Calu3 (cell line): Measurements from ENCODE around the gene WFS1. TPM values are rescaled to one million over a fixed set of nuclear protein-coding genes. Genes with fewer than 3 reads are reported as not detected.

Experiments used
- BruUV-seq: library from RNA; stranded (reverse); fragments of 400-500 nt; replicated peaks from 2 replicates; lab custom pipeline; 2021; lab: Mats Ljungman, UMichigan
- CTCF ChIA-PET: fragments of 300-600 bp; sonication (Branson Sonifier 250); formaldehyde crosslinking; loops from one replicate; lab custom pipeline; 2022; ENCODE audit warnings: antibody characterized with exemption; lab: Charles Lee
- DNase-seq: peaks from one replicate; pipeline ENCODE4 v3.0.0; 2022
- H3K27ac Mint-ChIP-seq: one replicate; pipeline ENCODE4 v1.8.0; 2022; ENCODE audit warnings: mixed read lengths; ENCODE audit not compliant: unreplicated experiment
- H3K27me3 Mint-ChIP-seq: one replicate; pipeline ENCODE4 v1.8.0; 2022; ENCODE audit warnings: mixed read lengths; ENCODE audit not compliant: unreplicated experiment
- H3K36me3 Mint-ChIP-seq: one replicate; pipeline ENCODE4 v1.8.0; 2022; ENCODE audit warnings: mild to moderate bottlenecking, moderate library complexity, mixed read lengths; ENCODE audit not compliant: insufficient read depth, unreplicated experiment
- H3K4me1 Mint-ChIP-seq: one replicate; pipeline ENCODE4 v1.8.0; 2022; ENCODE audit warnings: mild to moderate bottlenecking, low read depth, mixed read lengths; ENCODE audit not compliant: unreplicated experiment
- H3K4me3 Mint-ChIP-seq: one replicate; pipeline ENCODE4 v1.8.0; 2022; ENCODE audit warnings: mild to moderate bottlenecking, low read depth, moderate library complexity, mixed read lengths; ENCODE audit not compliant: unreplicated experiment
- H3K9me3 Mint-ChIP-seq: one replicate; pipeline ENCODE4 v1.8.0; 2022; ENCODE audit warnings: low read depth, mixed read lengths; ENCODE audit not compliant: unreplicated experiment
- intact Hi-C: fragments of 100-400 bp; cut with micrococcal nuclease; formaldehyde crosslinking; loops from one replicate; pipeline ENCODE4 v1.10.0; 2022; ENCODE audit not compliant: unreplicated experiment
- total RNA-seq: library from RNA; stranded (reverse); gene quantifications from 2 replicates; pipeline ENCODE4 v1.2.3, GENCODE V29; 2022
- TF ChIP-seq, protein P1 (sequence below): fragments of 200-600 bp; IDR thresholded peaks from one replicate; pipeline ENCODE4 v1.8.0; 2022; ENCODE audit warnings: antibody characterized with exemption; ENCODE audit not compliant: unreplicated experiment

Gene WFS1
- total RNA-seq, 1 experiment from 2014 or later: 23.4 TPM

DNA sequence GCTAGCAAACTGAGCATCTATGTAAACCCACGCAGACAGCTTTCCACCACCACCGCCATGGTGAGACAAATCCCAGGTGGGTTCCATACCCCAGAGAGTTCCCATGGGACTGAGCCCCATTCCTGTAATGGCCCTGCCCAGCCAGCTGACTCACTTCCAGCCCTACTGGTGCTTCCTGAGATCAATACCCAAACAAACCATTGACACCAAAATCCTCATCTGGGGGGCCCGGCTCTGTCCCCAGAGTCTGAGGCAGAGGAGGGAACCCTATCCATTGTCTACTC lies 39.2 kb upstream of the WFS1 start:
- no peaks in the 10 kb centered on the region for H3K4me1 Mint-ChIP-seq
- DNase-seq: no peak
- TF ChIP-seq, protein P1, sequence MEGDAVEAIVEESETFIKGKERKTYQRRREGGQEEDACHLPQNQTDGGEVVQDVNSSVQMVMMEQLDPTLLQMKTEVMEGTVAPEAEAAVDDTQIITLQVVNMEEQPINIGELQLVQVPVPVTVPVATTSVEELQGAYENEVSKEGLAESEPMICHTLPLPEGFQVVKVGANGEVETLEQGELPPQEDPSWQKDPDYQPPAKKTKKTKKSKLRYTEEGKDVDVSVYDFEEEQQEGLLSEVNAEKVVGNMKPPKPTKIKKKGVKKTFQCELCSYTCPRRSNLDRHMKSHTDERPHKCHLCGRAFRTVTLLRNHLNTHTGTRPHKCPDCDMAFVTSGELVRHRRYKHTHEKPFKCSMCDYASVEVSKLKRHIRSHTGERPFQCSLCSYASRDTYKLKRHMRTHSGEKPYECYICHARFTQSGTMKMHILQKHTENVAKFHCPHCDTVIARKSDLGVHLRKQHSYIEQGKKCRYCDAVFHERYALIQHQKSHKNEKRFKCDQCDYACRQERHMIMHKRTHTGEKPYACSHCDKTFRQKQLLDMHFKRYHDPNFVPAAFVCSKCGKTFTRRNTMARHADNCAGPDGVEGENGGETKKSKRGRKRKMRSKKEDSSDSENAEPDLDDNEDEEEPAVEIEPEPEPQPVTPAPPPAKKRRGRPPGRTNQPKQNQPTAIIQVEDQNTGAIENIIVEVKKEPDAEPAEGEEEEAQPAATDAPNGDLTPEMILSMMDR: no peak
- BruUV-seq: no TSS peak
- H3K36me3 Mint-ChIP-seq: no peaks in the 10 kb centered on the region
- peaks cover 39% of the 10 kb centered on the region for H3K27me3 Mint-ChIP-seq
- intact Hi-C loops: no loop called here
- no peaks in the 10 kb centered on the region for H3K9me3 Mint-ChIP-seq
- no peak overlapping the region for H3K27ac Mint-ChIP-seq
- no peak overlapping the region for H3K4me3 Mint-ChIP-seq
- CTCF ChIA-PET: no interaction called here

DNA sequence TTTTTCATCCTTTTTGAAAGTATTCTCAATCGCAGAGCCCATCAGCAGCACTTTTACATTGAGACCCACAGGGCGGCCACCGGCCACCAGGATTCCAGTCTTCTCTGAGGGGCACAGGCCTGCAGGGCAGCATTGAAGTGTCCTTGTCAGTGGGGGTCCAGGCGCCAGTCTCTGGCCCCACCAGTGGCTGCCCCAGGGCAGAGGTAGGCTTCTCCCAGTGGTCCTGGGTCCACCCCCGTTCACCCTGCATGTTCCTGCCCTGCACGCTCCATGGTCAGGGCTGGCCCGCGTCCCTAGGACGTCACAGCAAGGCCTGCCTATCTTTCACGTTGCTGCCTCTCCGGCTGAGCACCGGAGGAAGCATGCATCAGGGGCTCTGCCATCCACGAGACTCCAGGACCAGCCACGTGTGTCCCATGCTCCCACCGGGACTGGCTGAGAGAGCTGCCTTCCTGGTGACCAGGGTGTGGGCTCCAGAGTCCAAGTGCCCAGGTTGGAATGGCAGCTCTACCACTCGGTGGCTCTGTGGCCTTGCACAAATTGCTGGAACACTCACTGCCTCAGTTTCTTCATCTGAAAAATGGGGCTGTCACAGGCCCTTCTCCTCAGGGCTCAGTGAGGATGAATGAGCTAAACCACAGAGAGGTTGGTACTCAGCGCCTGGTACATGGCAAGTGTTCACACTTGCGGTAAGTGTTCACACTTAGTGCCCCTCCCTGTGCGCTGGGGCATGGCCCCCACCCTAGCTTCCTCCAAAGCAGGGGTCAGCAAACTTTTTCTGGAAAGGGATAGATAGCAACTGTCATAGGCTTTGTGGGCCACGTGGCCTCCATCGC lies 38.6 kb upstream of the WFS1 start:
- H3K9me3 Mint-ChIP-seq: no peaks in the 10 kb centered on the region
- peaks cover 33% of the 10 kb centered on the region for H3K27me3 Mint-ChIP-seq
- no peak overlapping the region for H3K27ac Mint-ChIP-seq
- intact Hi-C loops: no loop called here
- DNase-seq: no peak
- no peaks in the 10 kb centered on the region for H3K4me1 Mint-ChIP-seq
- TF ChIP-seq, protein P1: no peak
- H3K4me3 Mint-ChIP-seq: no peak overlapping the region
- CTCF ChIA-PET: no interaction called here
- no TSS peak for BruUV-seq
- no peaks in the 10 kb centered on the region for H3K36me3 Mint-ChIP-seq

DNA sequence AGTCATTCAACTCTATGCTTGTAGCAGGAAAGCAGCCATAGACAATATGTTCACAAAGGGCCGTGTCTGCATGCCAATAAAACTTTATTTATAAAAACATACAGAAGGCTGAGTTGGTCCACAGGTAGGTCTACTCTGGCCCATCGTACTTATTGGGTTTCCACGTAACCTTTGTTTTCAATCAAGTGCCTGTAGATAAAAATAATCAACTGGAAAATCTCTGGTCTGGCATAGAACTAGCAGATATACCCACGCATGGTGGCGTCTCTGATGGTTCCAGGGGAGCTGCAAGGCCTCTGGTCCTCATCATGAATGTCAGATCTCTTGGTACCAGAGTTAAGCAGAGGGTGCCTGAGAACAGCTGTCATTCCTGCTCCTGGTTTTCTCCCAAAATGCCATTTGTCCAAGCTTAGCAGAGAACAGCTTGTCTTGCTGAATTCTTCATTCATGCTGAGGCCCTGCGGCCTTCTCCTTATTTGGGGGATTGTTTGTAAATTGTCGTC lies 37.9 kb upstream of the WFS1 start:
- TF ChIP-seq, protein P1: no peak
- intact Hi-C loops: no loop called here
- no peak for DNase-seq
- no TSS peak for BruUV-seq
- CTCF ChIA-PET: no interaction called here
- Mint-ChIP-seq H3K27me3 (peaks cover 30% of the 10 kb centered on the region), H3K36me3 (no peaks in the 10 kb centered on the region), H3K4me3 (no peak overlapping the region), H3K9me3 (no peaks in the 10 kb centered on the region), H3K4me1 (no peaks in the 10 kb centered on the region), H3K27ac (no peak overlapping the region)

DNA sequence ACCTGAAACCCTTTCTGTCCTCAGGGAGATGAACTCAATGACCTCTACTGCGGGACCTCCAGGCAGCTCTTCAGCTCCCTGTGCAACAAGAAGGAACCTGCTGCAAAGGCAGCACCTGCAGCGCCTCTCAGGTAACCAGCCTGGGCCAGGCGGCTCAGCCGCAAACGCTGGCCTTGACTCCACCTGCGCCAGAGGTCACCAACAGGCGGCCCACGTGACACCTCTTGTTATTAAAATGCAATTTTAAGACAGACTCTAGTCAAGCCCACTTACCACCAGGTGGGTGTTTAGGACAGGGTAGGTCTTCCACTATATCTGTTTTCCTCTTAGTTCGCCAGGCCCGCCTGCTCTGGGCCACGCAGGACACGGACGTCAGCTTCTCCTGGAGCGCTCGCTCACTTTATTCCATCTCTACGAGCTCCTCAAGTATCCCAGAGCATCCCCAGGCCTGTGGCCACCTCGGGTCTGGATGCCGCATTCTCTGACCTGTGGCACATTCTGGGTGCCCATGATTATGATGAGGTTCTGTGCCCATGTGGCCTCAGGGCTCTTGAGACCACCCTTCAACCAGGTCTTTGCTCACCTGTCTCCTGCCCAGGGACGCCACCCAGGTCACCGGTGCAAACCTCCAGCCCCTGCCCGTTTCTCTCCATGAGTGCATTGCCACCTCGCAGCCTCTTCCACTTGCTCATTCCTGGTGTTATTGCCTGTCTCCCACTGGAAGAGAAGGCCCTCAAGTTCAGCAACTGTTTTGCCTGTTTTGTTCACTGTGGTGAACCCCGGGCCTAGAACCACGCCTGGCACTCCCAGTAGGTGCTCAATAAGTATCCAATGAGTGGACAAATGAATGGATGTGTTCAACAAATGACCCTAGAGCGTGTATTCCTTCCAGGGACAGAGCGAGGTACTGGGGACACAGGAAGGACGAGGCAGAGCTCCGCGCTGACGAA lies 36.5 kb upstream of the WFS1 start:
- intact Hi-C loops: no loop called here

More for the DNA sequence above, 36.5 kb upstream of the WFS1 start:
- H3K4me1 Mint-ChIP-seq: no peaks in the 10 kb centered on the region
- CTCF ChIA-PET: no interaction called here
- H3K9me3 Mint-ChIP-seq: no peaks in the 10 kb centered on the region
- BruUV-seq: no TSS peak
- no peaks in the 10 kb centered on the region for H3K36me3 Mint-ChIP-seq
- H3K27ac Mint-ChIP-seq: no peak overlapping the region
- TF ChIP-seq, protein P1: no peak
- peaks cover 30% of the 10 kb centered on the region for H3K27me3 Mint-ChIP-seq
- H3K4me3 Mint-ChIP-seq: no peak overlapping the region
- DNase-seq: no peak
